HTERT RPE-1 (cell line): Measurements from ENCODE around the gene ENO4.

ENCODE experiments used
- in situ Hi-C: fragments of 300-500 bp; cut with MboI; formaldehyde crosslinking; loops from 4 replicates; pipeline ENCODE4 v1.14.3; 2020; ENCODE audit warnings: low sequenced_read_pairs

ENO4 gene

GRCh38 chr10:116828116-116828515 lies 21.2 kb upstream of the ENO4 start:
- in situ Hi-C loops = no loop called here

GRCh38 chr10:116829711-116830110 lies 19.6 kb upstream of the ENO4 start:
- in situ Hi-C loops = no loop called here

GRCh38 chr10:116831086-116831485 lies 18.2 kb upstream of the ENO4 start:
- in situ Hi-C loops = no loop called here

GRCh38 chr10:116831790-116832189 lies 17.5 kb upstream of the ENO4 start:
- in situ Hi-C loops = no loop called here

- in situ Hi-C loops = no loop called here
Measured at GRCh38 chr10:116833986-116834985, 15.0 kb upstream of the ENO4 start.

- in situ Hi-C loops = no loop called here
Measured at GRCh38 chr10:116835658-116836057, 13.6 kb upstream of the ENO4 start.

- in situ Hi-C loops = no loop called here
Measured at GRCh38 chr10:116836083-116836482, 13.2 kb upstream of the ENO4 start.

- in situ Hi-C loops = no loop called here
Measured at GRCh38 chr10:116836902-116837523, 12.3 kb upstream of the ENO4 start.

- in situ Hi-C loops = no loop called here
Measured at GRCh38 chr10:116838143-116838725, 11.1 kb upstream of the ENO4 start.

- in situ Hi-C loops = no loop called here
Measured at GRCh38 chr10:116840389-116841075, 8.8 kb upstream of the ENO4 start.

- in situ Hi-C loops = no loop called here
Measured at GRCh38 chr10:116845823-116846222, 3.5 kb upstream of the ENO4 start.

- in situ Hi-C loops = no loop called here
Measured at GRCh38 chr10:116848032-116848943, 1.0 kb upstream of the ENO4 start.

- in situ Hi-C loops = no loop called here
Measured at GRCh38 chr10:116848944-116849247, 403 bp upstream of the ENO4 start.

- in situ Hi-C loops = no loop called here
Measured at GRCh38 chr10:116850058-116850611, 836 bp downstream of the ENO4 start.

- in situ Hi-C loops = no loop called here
Measured at GRCh38 chr10:116852246-116852645, 2.9 kb downstream of the ENO4 start.

- in situ Hi-C loops = no loop called here
Measured at GRCh38 chr10:116853287-116853686, 4.0 kb downstream of the ENO4 start.

GRCh38 chr10:116853701-116854100 lies 4.4 kb downstream of the ENO4 start:
- in situ Hi-C loops = no loop called here

- in situ Hi-C loops = no loop called here
Measured at GRCh38 chr10:116857156-116857555, 7.9 kb downstream of the ENO4 start.

- in situ Hi-C loops = no loop called here
Measured at GRCh38 chr10:116861796-116862195, 12.5 kb downstream of the ENO4 start.

- in situ Hi-C loops = no loop called here
Measured at GRCh38 chr10:116864436-116864835, 15.1 kb downstream of the ENO4 start.
